Testis (tissue), 5 donors: ENCODE results near the gene MROH2B. TPM values are rescaled to one million over a fixed set of nuclear protein-coding genes. Genes with fewer than 3 reads are reported as not detected.

Experiments
- DNase-seq: peaks from one replicate; pipeline ENCODE4 v3.0.0-alpha.2; 2019
- H3K27ac ChIP-seq, 2 donors: fragments of 200-600 bp; sonication (generic); one replicate each; pipeline ENCODE4 v1.5.1; 2019
- H3K27me3 ChIP-seq: fragments of 200-600 bp; sonication (generic); one replicate; pipeline ENCODE4 v1.5.1; 2019
- H3K36me3 ChIP-seq: fragments of 200-600 bp; sonication (generic); one replicate; pipeline ENCODE4 v1.5.1; 2017; ENCODE audit warnings: low read depth; ENCODE audit errors: missing control alignments
- H3K4me1 ChIP-seq: fragments of 200-600 bp; sonication (generic); one replicate; pipeline ENCODE4 v1.5.1; 2019
- H3K4me3 ChIP-seq, 2 donors: fragments of 200-600 bp; sonication (generic); one replicate each; pipeline ENCODE4 v1.5.1; 2017 to 2019
- H3K9me3 ChIP-seq: fragments of 200-600 bp; sonication (generic); one replicate; pipeline ENCODE4 v1.5.1; 2017
- POLR2A ChIP-seq: fragments of 450-650 bp; IDR thresholded peaks from one replicate; pipeline ENCODE4 v1.6.1; 2017; ENCODE audit warnings: antibody characterized with exemption, mild to moderate bottlenecking, moderate library complexity
- WGBS, 2 donors: methylation state at CpG; one replicate each; pipeline ENCODE4 v1.1.5; 2018; 5-methylcytosine and 5-hydroxymethylcytosine counted together
- intact Hi-C: fragments of 100-400 bp; cut with DNase I; formaldehyde crosslinking; loops from one replicate; pipeline ENCODE4 v1.15.1; 2023; ENCODE audit warnings: low total_unique reads
- long read RNA-seq, 2 donors: transcript quantifications; one replicate each; lab custom pipeline, GENCODE V29; 2026
- polyA plus RNA-seq: library from polyadenylated mRNA; stranded (reverse); fragments of 350-450 nt; fragmentation: Illumina TruSeq; extraction: RNeasy Lipid Tissue Mini Kit (QIAGEN cat#74804); gene quantifications from one replicate; pipeline ENCODE4 v1.2.3, GENCODE V29; 2014; ENCODE audit warnings: low read depth, low replicate concordance; ENCODE audit not compliant: insufficient read depth
- total RNA-seq, 2 donors: library from RNA; depleted of rRNA; stranded (reverse); fragments of >200 nt; gene quantifications; one replicate each; pipeline ENCODE4 v1.2.3, GENCODE V29; 2016
- TF ChIP-seq, protein P1 (sequence below), 3 experiments: fragments of 450-650 bp in 2 of 3; fragments of 200-600 bp in 1 of 3; sonication (generic) in 1 of 3; IDR thresholded peaks; one replicate each; pipeline ENCODE4 v1.5.1; 2016 to 2019; ENCODE audit warnings: antibody characterized with exemption in 3 of 3, mild to moderate bottlenecking in 2 of 3, moderate library complexity in 1 of 3

Gene MROH2B
- total RNA-seq: 10 to 100 TPM; 31.3 to 49.1 TPM
- 171 TPM for polyA plus RNA-seq
- long read RNA-seq, donor 1: 0 reads
- long read RNA-seq, donor 2: 0 reads

DNA sequence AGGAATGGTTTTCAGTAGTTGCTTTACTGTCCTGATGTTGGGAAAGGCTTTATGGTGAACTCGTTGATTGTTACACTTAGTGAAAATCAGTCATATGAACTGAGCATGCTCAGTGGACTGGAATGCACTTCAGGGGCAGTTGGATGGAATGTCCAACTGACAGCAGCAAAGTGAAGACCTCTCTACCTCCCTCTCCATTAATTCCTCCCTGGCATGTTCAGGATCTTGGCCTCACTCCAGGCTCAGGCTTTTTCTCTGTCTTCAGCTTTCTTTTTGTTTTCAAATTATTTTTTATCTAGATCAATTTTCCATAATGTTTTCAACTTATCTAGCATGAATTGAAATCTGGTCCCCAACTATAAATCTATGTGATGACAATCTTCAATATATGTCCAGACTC lies at the start of gene MROH2B:
TSS of gene MROH2B (minus strand) at position 101 of the 400 bp plus-strand sequence. CDS start 490 bp downstream, outside the sequence.
- Histone ChIP-seq H3K9me3 (no peaks in the 10 kb centered on the region), H3K27ac (no peak within 1 kb of the TSS), H3K4me3 (no peak within 1 kb of the TSS), H3K27me3 (no peaks in the 10 kb centered on the region), H3K36me3 (no peaks in the 10 kb centered on the region), H3K4me1 (peaks cover 9% of the 10 kb centered on the region)
- intact Hi-C loops: no loop called here
- WGBS, 2 donors: 74 to 82% methylated on average over 1 of the region's 1 CpG
- TF ChIP-seq, protein P1, sequence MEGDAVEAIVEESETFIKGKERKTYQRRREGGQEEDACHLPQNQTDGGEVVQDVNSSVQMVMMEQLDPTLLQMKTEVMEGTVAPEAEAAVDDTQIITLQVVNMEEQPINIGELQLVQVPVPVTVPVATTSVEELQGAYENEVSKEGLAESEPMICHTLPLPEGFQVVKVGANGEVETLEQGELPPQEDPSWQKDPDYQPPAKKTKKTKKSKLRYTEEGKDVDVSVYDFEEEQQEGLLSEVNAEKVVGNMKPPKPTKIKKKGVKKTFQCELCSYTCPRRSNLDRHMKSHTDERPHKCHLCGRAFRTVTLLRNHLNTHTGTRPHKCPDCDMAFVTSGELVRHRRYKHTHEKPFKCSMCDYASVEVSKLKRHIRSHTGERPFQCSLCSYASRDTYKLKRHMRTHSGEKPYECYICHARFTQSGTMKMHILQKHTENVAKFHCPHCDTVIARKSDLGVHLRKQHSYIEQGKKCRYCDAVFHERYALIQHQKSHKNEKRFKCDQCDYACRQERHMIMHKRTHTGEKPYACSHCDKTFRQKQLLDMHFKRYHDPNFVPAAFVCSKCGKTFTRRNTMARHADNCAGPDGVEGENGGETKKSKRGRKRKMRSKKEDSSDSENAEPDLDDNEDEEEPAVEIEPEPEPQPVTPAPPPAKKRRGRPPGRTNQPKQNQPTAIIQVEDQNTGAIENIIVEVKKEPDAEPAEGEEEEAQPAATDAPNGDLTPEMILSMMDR (IDR thresholded peaks at IDR 0.05): no peak
- no peak for TF ChIP-seq POLR2A
- no peak for DNase-seq

- 91 to 99% methylated on average over 8 of the region's 8 CpGs for WGBS, 2 donors
- Histone ChIP-seq H3K27me3 (no peaks in the 10 kb centered on the region), H3K4me3 (no peak overlapping the region), H3K36me3 (no peaks in the 10 kb centered on the region), H3K4me1 (no peaks in the 10 kb centered on the region), H3K9me3 (no peaks in the 10 kb centered on the region), H3K27ac (no peak overlapping the region)
- TF ChIP-seq POLR2A: no peak
- TF ChIP-seq, protein P1 (IDR thresholded peaks at IDR 0.05): no peak
- DNase-seq: no peak
- intact Hi-C loops: no loop called here
Measured at GRCh38 chr5:41120600-41120999, 49.5 kb upstream of the MROH2B start.

DNA sequence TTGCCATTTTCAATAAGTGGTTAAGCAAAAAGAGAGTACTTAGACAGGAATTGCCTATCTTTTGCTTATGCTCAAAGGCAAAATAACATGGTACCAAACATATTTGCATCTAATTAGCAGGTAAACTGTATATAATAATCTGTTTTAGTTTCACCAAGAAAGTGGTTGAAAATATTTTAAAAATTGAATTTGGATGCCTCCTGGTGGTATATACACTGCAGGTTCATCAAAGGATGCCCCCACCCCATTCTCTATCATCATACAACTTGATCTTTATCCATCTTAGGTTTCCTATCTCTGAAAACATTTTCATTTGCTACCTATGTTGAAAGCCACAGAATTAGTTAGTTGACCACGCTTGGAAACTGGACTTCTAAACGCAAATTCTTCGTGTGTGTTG lies 47.0 kb upstream of the MROH2B start:
- H3K36me3 ChIP-seq: no peaks in the 10 kb centered on the region
- no peak for DNase-seq
- no peaks in the 10 kb centered on the region for H3K9me3 ChIP-seq
- 91 to 97% methylated on average over 3 of the region's 3 CpGs for WGBS, 2 donors
- no peaks in the 10 kb centered on the region for H3K27me3 ChIP-seq
- TF ChIP-seq, protein P1 (IDR thresholded peaks at IDR 0.05): no peak
- no peak for TF ChIP-seq POLR2A
- no peak overlapping the region for H3K4me3 ChIP-seq
- H3K27ac ChIP-seq: no peak overlapping the region
- no peaks in the 10 kb centered on the region for H3K4me1 ChIP-seq
- intact Hi-C loops: no loop called here

DNA sequence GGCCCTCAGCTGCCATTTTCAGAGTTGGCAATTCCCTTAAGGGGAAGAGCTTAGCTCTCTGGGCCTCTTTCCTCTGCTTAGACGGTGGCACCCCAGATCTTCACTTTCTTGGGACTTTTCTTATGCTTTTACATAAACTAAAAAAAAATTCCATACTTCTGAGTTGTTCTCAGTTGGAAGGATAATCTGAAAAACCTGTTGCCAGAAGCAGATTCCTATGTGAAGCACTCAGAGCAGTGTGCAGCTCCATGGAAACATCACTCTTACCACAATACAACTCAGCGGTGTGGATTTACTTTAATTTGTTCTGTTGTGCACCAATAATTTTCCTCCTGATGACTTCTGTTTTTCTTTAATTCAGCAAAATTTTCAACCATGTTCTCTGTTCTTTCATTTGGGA lies 44.1 kb upstream of the MROH2B start:
- WGBS, 2 donors: 87 to 89% methylated on average over 2 of the region's 2 CpGs
- no peak overlapping the region for H3K4me3 ChIP-seq
- no peak for TF ChIP-seq POLR2A
- TF ChIP-seq, protein P1 (IDR thresholded peaks at IDR 0.05): no peak
- no peaks in the 10 kb centered on the region for H3K27me3 ChIP-seq
- H3K4me1 ChIP-seq: no peaks in the 10 kb centered on the region
- no peak for DNase-seq
- intact Hi-C loops: no loop called here
- no peaks in the 10 kb centered on the region for H3K36me3 ChIP-seq
- H3K9me3 ChIP-seq: no peaks in the 10 kb centered on the region
- no peak overlapping the region for H3K27ac ChIP-seq
